Activated CD8-positive, alpha-beta memory T cell treated with anti-CD3 and anti-CD28 coated beads for 48 hours (primary cell): Measurements from ENCODE around the gene OPN3.

Experiments used
- DNase-seq, 3 experiments: peaks; one replicate each; pipeline ENCODE4 v3.0.0-alpha.2; 2020; ENCODE audit warnings: low read depth in 2 of 3, low spot score in 2 of 3

OPN3 gene

DNA sequence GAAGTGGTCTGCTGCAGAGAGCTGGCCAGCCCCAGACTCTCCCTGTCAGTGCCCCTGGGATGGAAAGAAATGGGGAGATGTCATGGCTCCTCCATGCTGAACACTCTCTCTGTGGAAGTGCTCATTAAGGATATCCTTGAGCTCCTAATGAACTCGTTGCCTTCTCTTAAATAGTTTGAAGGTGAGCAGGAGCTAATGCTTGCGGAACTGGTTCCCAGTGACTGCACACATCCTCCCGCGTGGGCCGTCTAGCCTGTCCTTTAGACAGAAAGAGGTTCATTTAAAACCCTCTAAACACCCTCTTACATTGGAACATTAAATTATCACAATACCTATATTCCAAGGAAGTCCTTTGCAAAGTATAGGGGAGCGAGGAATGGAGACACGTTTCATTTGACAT lies 6.0 kb upstream of the OPN3 start:
- no peak for DNase-seq

DNA sequence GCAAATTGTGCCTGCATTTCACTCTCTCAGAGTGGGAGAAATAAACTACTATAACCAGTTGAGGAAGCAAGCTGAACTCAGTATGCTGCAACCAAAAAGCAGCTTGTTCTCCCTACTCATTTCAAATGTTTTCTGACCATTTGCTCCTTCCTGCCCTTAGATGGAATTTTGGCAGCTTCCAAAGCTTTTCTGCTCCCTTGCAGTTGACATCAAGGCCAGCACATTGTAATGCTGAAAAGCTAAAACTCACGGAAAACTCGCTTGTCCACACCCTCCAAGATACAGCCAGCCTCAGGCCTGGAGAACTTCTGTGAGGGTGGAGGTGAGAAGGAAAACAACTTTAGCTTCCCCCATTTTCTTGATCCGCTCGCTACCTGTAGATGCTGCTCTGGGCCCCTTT lies 5.0 kb upstream of the OPN3 start:
- no peak for DNase-seq

DNA sequence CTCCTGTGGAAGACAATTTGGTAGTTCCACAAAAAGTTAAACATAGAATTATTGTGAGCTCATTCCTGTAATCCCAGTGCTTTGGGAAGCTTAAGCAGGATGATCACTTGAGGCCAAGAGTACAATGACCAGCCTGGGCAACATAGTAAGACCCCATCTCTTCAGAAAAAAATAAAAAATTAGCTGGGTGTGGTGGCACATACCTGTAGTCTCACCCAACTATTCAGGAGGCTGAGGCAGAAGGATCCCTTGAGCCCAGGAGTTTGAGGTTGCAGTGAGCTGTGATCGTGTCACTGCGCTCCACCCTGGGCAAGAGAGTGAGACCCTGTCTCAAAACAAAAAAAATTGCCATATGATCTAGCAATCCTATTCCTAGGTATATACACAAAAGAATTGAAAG lies 4.1 kb upstream of the OPN3 start:
- DNase-seq: no peak

DNA sequence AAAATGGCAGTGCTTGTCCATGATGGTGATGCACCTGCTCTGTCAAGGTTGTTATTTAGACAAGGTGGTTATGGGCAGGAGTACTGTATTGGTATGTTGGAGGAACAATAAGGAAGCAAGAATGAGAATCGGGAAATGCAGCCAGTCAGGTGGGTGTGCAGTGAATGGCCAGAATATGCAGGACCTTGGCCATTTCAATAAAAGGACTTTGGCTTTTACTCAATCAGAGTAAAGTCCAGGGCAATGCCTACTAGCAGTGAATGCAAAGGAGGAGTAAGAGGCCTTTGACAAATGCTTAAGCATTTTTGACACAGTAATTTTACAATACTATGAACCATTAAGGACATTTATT lies 2.4 kb upstream of the OPN3 start:
- DNase-seq: no peak

DNA sequence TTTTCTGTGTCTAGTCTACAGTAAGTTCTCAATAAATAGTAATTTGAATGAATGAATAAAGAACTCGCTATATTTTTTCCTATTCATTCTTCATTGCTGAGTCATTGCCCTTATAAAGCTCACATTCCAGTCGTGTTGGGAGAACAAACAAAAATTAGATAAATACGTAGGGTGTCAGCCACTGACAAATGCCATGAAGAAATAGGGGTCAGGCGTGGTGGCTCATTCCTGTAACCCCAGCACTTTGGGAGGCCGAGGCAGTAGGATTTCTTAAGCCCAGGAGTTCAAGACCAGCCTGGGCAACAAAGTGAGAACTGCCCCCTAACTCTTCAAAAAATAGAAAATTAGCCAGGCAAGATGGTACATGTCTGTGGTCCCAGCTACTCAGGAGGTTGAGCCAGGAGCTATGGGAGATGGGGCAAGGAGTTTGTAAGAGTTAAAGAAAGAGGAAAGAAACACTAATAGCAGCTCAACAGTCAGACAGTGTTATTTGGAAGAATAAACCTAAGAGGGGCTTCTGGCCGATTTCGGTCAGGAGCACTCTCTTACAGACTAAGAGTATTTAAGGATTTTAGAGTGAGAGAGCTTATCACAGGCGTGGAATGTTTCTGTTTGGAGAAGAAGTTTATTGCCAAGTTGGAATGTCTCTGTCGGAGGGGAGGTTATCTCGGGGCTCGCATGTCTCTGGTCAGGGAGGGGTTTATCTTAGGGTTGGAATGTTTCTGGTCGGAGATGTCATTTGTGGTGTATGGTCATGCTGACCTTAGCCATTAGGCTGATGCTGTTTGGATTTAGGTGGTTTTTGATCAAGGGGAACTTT lies 1.8 kb upstream of the OPN3 start:
- DNase-seq: no peak

DNA sequence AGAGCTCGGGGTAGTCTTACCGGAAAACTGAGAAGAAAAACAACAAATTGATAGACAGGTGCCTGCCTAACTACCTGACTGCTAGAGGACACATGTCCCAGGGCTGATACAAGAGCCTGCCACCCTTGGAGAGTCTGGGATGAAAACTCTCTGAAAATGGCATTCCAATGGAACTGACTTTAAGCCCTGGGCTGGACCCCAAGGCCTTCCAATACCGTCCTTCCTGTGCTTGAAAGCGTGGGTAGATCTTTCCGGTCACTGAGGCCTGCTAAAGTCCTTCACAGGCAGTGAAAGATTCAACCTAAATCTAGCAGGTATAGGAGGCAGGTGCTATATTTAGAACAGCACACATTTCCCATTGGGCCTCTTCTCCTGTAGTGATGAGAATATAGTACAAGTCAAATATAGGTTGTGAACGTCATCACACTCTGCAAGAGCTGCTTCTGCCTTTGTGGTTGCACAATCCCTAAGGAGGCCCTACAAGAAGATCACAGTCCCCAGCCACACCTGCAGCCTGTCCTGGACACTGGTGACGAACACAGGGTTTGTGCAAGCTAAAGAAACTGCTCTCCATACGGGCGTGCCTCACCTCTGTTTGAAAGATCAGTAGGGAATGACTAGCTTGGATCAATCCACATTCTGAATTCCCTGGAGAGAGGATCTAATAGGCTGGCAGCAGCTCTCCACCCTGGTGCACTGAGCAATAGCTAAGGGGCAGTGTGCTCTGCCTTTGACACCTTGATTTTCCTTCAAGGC lies 876 bp upstream of the OPN3 start:
- DNase-seq: no peak

DNA sequence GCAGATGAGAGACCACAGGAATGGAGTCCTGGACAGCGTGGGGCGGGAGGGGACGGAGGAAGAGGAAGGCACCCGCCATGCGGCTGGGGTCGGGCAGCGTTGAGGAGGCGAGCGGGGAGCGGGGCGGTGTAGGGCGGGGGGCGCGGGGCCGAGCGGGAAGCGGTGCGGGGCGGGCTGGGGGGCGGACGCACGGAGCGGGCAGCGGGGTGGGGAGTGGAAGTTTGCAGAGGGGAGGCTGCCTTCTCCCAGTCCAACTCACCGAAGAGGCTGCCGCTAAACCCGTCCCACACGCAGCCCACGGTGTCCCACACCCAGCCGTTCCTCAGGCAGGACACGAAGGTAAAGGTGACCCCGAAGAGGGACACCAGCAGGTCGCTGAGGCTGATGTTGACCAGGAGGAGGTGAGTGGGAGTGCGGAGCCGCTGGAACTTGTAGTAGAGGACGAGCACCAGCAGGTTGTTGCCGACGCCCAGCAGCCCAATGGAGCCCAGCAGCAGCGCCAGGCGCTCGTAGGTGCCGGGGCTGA lies 483 bp downstream of the OPN3 start:
- peak; percentile 8 to 36 (median 27) for DNase-seq

DNA sequence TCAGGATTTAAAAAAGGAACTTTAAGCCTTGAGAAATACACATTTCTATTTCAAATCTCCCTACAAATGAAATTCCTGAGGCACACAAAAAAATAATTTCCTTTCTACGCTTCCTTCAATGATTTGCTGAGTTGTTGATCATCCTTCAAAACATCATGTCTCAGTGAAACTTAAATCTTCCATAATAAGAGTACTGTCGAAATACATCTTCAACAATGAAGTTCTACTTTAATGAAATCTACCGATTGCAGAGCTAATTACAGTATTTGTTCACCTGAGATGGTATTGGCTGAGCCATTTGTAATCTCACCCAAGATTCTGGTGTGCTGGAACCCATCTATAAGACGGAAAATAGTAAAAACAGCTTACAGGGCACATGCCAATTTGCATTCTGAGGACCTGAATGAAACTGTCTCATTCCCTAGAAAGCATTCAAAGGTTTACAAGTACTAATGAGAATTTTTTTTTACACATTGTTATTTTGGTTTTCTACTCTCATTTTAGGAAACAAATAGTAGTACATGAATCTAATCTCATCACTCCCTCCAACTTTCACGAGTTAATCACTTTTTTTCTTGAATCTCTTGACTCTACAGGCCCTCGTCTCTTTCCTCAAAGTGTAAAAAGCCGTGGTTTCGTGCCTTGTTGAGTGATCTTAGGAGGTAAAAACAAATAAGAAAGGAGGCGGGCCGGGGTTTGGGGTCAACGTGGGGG lies 1.1 kb downstream of the OPN3 start:
- DNase-seq: no peak

DNA sequence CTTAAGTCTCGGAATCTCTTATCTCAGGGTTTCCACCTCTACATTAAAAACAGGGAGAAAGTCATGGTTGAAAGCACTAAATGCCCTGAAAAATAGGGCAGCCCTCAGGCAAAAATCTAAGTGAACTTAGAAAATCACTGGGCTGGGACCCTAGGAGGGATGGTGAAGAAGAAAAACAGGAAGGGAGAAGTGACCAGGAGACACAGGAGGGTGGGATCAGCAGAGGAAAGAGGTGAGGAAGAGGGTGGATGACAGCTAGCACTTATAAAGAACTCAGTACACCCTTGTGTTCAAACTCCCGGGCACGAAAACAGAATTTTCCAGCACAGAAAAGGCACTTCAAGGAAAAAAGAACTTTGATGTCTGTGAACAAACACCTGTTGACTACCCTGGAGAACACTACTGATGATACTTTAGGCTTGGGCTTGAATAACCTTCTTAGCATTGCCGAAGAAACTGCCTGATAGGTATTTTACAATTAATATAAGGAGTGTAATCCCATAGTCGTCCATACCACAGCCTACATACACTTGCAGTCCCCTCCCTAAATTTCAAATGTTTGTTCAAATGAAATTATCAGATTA lies 2.0 kb downstream of the OPN3 start:
- DNase-seq: no peak

DNA sequence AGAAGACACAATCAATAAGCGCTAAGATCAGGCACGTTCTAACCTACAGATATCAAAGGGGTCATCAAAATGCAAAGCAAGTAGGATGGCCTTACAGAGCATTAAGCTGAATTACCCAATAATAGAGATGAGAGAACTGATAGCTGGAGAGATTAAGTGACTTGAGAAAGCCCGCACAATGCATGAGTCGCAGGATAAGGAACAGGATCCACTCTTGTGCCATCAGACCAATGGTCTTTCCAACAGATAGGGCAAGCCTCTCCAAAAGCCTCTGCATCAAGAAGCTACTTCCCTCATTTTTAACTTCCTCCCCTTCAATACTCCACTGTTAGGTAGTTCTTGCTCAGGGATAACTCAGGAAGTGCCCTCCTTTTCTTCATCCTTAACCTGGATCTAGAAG lies 2.6 kb downstream of the OPN3 start:
- no peak for DNase-seq

DNA sequence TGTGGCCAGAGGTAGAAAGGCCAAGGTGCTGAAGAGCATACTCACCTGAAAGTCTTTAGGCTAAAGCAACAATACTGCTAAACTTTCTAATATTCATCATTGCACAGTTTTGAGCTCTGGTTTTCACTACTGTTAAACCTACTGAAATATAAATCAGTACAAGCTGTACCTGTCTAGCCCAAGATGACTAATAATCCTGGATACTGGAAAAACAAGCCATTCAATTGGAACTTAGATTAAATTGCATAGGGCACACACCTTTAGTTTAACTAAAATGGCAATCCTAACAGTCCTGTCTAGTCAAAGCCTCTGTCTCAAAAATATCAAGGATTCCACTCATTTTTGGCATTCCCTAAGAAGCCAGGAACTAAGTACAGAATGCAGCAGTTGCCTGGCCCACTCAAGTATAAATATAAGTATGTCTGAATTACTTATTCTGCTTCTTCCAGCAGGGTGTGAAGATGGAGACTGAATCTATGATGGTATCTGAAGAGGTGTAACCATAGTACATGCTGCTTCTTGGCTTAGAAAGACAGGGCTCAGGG lies 3.1 kb downstream of the OPN3 start:
- DNase-seq: no peak

DNA sequence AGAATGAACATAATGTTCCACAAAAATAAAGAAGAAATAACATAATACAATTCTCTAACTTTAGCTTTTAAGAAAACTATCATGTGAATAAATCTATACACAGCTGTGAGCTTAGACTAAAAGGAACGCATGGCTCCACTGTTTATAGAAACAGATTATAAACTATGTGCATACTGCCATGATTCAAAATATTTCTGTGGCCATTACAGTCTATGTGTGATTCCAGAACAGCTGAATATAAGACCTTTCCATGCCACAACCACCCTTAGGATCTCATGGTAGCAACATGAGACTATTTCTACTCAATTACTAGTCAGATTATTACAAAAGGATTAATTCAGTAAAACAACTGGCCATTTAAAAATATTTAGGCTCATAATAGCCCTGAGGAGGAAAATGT lies 3.9 kb downstream of the OPN3 start:
- no peak for DNase-seq

DNA sequence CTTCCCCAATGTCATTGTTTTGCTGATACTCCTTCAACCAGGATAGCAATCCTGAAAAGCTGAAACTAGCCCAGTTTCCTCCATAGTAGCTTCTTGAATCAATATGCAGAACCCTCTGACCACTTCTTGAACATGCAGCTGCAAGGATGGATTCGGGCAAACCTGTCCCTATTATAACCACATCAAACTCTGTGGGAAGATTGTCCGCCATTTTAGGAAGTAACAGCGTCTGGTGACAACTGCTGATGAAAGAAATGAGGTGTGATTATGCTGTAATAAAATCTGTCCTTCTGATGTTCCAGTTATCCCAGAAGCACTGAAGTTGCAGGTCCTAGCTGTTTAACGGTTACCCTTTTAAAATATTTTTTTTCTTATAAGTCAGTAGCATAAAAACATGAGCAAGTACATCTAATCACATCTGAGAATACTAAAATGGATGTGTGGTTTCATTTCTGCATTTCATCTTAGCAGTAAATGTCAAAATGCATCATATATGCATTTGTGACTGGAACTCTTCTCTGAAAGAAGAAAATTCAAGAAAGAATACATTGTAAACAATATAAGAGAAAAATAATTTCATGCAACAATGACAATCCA lies 4.5 kb downstream of the OPN3 start:
- no peak for DNase-seq

DNA sequence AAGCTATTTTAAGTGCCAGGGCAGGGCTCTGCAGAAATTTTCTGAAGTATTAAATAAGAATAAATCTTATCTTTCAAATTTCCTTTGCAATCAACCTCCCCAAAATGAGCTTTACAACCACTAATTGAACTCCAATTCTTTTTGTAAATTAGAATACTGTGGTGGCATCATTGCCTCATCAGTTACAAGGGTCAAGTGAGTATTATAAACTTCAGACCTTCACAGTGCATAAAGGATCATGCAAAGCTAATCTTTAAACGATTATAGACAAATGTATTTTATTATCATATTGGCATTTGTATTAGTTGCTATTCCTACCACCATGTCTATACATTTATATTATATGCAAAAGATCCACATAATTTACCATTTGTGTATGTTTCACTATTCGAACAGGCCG lies 7.2 kb downstream of the OPN3 start:
- DNase-seq: no peak

DNA sequence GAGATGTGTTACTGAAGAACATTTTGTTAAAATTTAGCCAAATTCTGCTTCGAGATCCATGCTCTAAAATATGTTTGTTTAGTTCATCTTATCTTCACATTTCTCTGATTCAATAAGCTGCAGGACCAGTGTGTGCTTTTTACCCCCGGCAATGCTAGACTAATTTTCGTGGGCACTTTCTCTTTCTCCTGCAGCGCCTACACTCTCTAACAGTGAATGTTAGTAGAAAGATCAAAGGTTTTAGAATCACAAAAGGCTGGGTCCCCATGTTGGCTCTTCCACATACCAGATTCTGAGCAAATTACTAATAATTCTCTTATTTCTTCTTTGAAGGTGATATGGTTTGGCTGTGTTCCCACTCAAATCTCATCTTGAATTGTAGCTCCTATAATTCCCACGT lies 8.5 kb downstream of the OPN3 start:
- no peak for DNase-seq

DNA sequence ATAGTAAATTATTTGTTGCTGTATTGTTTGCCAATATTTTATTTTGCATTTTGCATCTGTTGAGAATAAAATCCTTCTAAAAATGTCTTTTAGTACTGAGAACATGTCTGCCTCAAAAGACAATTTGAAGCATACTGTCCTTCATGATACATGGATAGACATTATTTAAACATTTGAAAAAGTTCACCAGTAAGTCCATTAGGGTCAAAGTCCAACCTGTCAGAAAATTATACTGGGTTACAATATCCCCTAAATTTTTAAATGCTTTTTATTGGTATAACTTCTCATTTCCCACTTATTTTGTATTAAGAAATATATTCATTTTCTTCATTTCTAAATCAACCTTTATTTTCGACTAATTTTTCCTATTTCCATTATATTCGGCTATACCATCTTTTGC lies 9.3 kb downstream of the OPN3 start:
- DNase-seq: no peak

DNA sequence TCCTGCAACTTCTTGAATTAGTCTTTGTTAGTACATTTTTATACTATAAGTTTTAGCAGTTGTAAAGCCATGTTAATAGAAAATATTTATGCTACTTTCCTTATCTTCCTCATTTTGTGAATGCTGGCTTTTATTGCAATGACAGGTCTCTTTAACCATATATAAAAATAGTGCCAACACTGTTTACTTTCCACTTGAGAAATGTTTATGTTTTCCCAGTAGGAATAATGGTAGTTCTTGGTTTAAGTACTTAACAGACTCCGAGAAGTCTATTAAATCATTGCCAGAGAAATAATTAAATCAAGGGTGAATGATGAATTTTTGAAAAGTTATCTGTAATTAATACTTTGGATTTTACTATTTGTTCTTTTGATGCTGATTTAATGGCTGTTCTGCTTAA lies 9.7 kb downstream of the OPN3 start:
- DNase-seq: no peak

DNA sequence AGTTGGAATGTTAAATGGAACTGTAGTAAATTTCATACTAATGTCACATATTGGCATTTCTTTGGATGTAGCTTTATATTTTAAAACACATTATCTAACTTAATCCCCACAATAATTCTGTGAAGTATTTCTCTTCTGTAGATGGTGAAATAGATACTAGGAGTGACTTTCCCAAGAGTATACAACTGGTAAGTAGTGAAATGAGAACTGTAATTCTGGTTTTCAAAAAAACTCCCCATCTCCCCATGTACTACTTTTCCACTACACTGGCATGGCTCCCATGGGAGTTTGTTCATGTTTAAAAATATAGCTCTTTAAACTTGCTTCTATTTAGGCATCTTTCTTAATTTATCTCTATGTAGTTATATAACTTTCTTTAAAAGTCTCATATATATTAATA lies 10.2 kb downstream of the OPN3 start:
- DNase-seq: no peak

DNA sequence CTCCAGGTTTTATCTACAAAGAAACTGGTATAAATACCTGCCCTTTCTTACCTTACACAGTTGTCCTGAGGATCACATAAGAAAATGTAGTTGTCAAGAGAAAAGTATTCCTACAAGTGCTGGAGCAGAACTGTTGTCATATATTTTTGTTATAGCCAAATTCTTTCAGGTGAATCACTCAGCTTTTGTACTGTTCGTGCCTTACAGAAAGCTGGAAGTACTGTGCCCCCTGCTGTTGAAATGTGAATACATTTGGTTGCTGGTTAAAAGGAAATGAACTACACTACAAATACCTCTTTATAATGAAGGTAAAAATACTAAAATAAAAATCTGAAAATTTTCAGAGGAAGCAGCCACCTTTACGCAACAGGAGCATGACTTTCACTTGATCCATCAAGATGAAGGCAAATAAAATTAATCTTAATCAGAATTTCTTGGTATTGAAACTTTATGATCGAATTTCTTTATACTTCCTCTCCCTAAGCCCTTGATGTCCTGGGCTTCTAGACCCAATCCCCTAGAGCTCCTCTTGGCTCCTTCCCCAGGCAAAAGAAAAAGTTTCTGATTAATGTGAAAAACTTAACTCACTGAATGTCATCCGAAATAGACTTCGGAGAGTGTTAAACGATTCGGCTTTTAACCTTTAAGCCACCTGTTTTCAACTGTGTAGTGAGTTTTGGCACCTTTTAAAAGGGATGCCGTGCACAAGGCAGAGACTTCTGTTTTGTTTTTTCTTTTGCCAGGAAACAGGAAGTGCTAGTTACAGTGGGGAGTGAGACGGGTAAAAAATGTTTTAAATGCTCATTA lies 12.5 kb downstream of the OPN3 start:
- no peak for DNase-seq

DNA sequence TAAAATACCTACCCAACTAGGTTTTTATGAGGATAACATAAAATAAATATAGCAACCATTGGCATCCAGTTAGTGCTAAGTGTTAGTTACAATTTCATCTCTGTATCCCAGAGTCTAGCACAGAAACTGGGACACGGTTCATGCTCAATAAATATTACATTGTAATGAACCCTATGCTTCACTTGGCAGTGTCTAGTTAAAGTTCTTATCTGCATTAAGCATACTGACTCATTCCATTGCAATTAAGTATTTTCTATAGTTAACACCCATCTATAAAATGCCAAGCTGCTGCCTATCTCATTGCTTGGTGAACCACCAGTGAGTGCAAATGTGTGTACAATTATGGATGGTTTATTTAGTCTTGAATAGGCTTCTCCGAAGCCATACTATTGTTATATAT lies 15.2 kb downstream of the OPN3 start:
- no peak for DNase-seq
